H1 (cell line): ENCODE results near the gene LHX2. TPM values are rescaled to one million over a fixed set of nuclear protein-coding genes. Genes with fewer than 3 reads are reported as not detected.

ENCODE experiments used
- KDM4A ChIP-seq: IDR thresholded peaks from one replicate; pipeline ENCODE4 v1.7.1; 2012; ENCODE audit warnings: low read depth, mild to moderate bottlenecking, moderate library complexity, low read length, inconsistent platforms; ENCODE audit not compliant: severe bottlenecking
- SIN3A ChIP-seq, 2 experiments: IDR thresholded peaks in 1 of 2; conservative IDR thresholded peaks in 1 of 2; 2 replicates each; pipeline ENCODE4 v1.6.1; 2011 to 2012; ENCODE audit warnings: low read length in 2 of 2, improper control_type of control experiment in 1 of 2, low read depth in 1 of 2, mild to moderate bottlenecking in 1 of 2
- SP2 ChIP-seq: IDR thresholded peaks from 2 replicates; pipeline ENCODE4 v1.6.1; 2012; ENCODE audit warnings: mild to moderate bottlenecking, low read length, inconsistent platforms
- YY1 ChIP-seq: IDR thresholded peaks from 2 replicates; pipeline ENCODE4 v1.6.1; 2011; ENCODE audit warnings: low read depth, mild to moderate bottlenecking, low read length
- polyA plus RNA-seq, 7 experiments: library from polyadenylated mRNA; depleted of rRNA in 3 of 7; stranded (reverse) in 5 of 7; unstranded in 2 of 7; fragments of >200 nt in 5 of 7; fragments of 200-250 nt in 2 of 7; gene quantifications; 1 replicate in 5 of 7; 2 replicates in 1 of 7; 4 replicates in 1 of 7; pipeline versions ENCODE4 v1.2.1 to v1.2.3, GENCODE V29; 2011 to 2013; ENCODE audit warnings: missing spikeins in 2 of 7, mixed read lengths in 2 of 7
- total RNA-seq: library from RNA; stranded (reverse); fragmentation: NEBNext Ultra II Directional; extraction: Animal tissue kit (Norgen Biotek cat#: 25700); gene quantifications from 2 replicates; pipeline ENCODE4 v1.2.1, GENCODE V29; 2021
- TF ChIP-seq, protein P1 (sequence below): IDR thresholded peaks from 2 replicates; pipeline ENCODE4 v1.6.1; 2012; ENCODE audit warnings: low read length, inconsistent platforms

LHX2 gene
- total and polyA plus RNA-seq, 2 of the 8 experiments (the other 6 are each of a cell fraction or from before 2014, with no cell fraction given) = 0.11 to 0.86 TPM

DNA sequence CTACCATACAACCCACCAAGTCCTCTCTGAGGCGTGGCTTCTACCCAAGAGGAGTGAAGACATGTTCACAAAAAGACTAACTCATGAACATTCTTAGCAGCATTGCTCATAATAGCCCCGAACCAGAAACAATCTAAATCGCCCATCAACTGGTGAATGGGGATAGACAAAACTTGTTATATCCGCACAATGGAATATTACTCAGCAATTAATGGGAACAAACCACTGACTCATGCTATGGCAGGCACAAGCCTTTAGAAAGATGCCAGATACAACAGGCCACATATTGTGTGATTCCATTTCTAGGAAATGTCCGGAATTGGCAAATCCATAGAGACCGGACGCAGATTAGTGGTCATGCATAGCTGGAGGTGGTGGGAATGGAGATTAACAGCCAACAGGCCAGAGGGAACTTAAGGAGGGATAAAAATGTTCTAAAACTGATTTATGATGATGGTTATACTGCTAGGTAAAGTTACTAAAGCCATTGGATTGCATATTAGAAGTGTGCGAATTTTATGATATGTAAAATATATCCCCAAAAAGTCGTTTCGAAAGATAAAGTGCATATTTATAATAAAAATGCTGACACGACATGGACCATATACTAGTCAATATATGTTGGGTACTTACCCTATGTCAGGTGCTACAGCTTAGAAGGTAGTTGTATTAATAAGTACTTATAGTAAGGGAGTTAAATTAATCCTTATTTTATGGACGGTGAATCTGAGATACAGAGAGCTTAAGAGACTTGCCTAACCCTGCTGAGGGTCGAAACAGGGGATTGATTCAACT, 55.4 kb downstream of the LHX2 start (continued):
- TF ChIP-seq, protein P1, sequence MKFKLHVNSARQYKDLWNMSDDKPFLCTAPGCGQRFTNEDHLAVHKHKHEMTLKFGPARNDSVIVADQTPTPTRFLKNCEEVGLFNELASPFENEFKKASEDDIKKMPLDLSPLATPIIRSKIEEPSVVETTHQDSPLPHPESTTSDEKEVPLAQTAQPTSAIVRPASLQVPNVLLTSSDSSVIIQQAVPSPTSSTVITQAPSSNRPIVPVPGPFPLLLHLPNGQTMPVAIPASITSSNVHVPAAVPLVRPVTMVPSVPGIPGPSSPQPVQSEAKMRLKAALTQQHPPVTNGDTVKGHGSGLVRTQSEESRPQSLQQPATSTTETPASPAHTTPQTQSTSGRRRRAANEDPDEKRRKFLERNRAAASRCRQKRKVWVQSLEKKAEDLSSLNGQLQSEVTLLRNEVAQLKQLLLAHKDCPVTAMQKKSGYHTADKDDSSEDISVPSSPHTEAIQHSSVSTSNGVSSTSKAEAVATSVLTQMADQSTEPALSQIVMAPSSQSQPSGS = no peak
- TF ChIP-seq SIN3A (conservative IDR thresholded peaks at IDR 0.05 in 1 of 2, IDR thresholded peaks at IDR 0.05 in 1 of 2; ENCODE audit: low read depth in 1 of 2, low read length in 2 of 2) (no peak), SP2 (no peak), YY1 (no peak), KDM4A (no peak)
